MV-4-11 (cell line): ENCODE data around the gene CACNA1D.

Source experiments
- DNase-seq: peaks from one replicate; lab custom pipeline; 2025; lab: John Stamatoyannopoulos, UW

Gene CACNA1D

GRCh38 chr3:53806182-53807116, 312.0 kb downstream of the CACNA1D start:
- no peak for DNase-seq

GRCh38 chr3:53807117-53807810, 312.9 kb downstream of the CACNA1D start:
- no peak for DNase-seq

- DNase-seq, result no peak
Measured at GRCh38 chr3:53808496-53808895, 314.1 kb downstream of the CACNA1D start.

GRCh38 chr3:53809267-53809666, 314.9 kb downstream of the CACNA1D start:
- no peak for DNase-seq

GRCh38 chr3:53809764-53810400, 315.5 kb downstream of the CACNA1D start:
- no peak for DNase-seq

- no peak for DNase-seq
Measured at GRCh38 chr3:53811143-53811927, 316.9 kb downstream of the CACNA1D start.

GRCh38 chr3:53812434-53812833, 318.0 kb downstream of the CACNA1D start:
- no peak for DNase-seq

- DNase-seq, result no peak
Measured at GRCh38 chr3:53813229-53813628, 318.8 kb downstream of the CACNA1D start.

- DNase-seq, result no peak
Measured at GRCh38 chr3:53813876-53814275, 319.5 kb downstream of the CACNA1D start.

- DNase-seq, result no peak
Measured at GRCh38 chr3:53815067-53815466, 320.7 kb downstream of the CACNA1D start.

- DNase-seq, result no peak
Measured at GRCh38 chr3:53815651-53816050, 321.2 kb downstream of the CACNA1D start.

GRCh38 chr3:53816425-53816824, 322.0 kb downstream of the CACNA1D start:
- DNase-seq, result no peak

- no peak for DNase-seq
Measured at GRCh38 chr3:53817211-53817610, 322.8 kb downstream of the CACNA1D start.

- no peak for DNase-seq
Measured at GRCh38 chr3:53817809-53818208, 323.4 kb downstream of the CACNA1D start.

GRCh38 chr3:53818221-53819162, 324.1 kb downstream of the CACNA1D start:
- no peak for DNase-seq

- no peak for DNase-seq
Measured at GRCh38 chr3:53819163-53819868, 324.9 kb downstream of the CACNA1D start.

GRCh38 chr3:53820084-53820483, 325.7 kb downstream of the CACNA1D start:
- no peak for DNase-seq

GRCh38 chr3:53820756-53821580, 326.6 kb downstream of the CACNA1D start:
- no peak for DNase-seq

- no peak for DNase-seq
Measured at GRCh38 chr3:53821631-53822121, 327.3 kb downstream of the CACNA1D start.
